ENCODE measurements around the gene SKAP1.
"Not testable (repeated sequence)": the region's sequence is repeated elsewhere in the genome, so short reads cannot be mapped to it uniquely, and the experiment has no call there.

Gene SKAP1

DNA sequence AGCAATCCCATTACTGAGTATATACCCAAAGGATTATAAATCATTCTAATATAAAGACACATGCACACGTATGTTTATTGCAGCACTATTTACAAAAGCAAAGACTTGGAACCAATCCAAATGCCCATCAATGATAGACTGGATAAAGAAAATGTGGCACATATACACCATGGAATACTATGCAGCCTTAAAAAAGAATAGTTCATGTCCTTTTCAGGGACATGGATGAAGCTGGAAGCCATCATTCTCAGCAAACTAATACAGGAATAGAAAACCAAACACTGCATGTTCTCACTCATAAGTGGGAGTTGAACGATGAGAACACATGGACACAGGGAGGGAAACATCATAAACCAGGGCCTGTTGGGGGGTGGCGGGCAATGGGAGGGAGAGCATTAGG lies 19.3 kb upstream of the SKAP1 start:
- DNase-seq (ENCODE audit: low read depth, low spot score): not testable (repeated sequence)

DNA sequence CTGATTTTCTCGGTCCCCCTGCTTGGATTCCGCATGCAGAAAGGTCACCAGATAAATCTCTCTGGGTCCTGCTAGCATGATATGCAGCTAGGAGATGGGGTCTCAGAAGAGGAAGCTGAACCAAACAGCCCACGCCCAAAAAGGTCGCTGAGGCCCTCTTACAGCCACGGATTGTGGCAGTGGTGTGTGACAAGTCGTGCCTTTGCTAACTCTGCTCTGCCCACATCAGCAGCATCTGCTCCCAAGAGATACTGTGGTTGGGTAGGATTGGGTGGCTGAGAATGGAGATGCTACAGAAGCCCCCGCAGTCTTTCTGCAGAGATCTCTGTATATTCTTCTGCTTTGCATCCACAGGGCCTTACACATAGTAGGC lies 15.2 kb upstream of the SKAP1 start:
- DNase-seq (ENCODE audit: low read depth, low spot score): no peak

DNA sequence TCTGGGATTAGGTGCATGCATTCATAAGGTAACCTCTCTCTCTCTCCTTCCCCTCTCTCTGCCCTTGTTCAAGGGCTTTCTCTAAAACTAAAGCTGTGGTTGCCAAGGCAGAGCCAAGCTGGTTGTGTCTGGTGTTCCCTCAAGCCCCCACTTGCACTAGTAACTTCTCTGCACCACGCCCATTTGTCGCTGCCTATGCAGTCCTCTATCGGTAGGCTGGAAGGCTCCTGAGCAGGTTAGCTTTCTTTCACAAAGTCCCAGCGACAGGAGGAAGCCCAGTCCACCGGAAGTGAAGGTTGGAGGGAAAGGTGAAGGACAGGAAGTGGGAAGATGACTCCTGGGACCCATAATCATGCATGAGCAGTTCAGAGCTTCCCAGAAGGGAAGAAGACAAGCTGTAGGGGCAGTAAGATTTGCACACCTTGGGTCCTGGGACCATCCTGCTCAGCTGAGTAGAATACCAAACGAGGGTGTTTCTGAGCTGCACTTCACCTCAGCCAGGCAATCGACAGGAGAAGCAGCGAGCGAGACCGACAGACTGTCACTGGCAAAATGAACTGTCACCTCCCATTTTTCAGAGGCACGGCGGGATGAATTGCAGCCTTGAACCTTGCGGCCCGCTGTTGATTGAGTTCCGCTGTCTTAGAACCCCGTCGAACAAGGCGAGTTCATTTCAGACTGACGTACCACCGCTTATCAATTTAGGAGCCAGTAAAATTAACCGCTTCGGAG lies 14.7 kb upstream of the SKAP1 start:
- no peak for DNase-seq (ENCODE audit: low read depth, low spot score)

DNA sequence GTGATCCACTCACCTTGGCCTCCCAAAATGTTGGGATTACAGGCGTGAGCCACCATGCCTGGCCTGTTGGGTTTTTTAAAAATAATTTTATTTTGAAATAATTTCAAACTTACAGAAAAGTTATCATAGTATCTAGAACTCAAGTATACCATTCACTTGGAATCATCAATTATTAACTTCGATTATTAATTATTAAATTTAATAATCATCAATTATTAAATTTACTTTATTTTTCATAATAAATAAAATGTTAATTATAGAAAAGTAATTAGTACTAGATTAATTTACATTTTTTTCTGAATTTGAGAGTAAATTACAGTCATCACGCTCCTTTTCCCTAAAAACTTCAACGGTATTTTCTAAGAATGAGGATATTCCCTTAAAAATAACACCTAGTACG lies 13.7 kb upstream of the SKAP1 start:
- DNase-seq (ENCODE audit: low read depth, low spot score): no peak

DNA sequence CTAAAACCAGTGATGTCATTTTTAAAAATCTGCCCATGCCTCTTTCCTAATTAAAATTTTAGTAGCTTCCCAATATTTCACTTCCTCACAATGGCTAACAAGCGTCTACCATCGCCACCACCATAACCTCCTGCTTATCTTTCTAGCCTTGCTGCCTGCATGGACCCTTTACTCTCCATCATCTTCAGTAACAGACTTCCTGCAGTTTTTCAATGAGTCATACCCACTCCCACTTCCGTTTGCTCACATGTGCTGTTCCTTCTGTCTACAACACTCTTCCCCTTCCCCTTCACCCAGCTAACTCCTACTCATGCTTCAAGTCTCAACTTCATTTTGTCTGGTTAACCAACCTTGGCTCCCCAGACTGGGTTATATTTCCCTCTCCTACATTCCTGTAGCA lies 12.8 kb upstream of the SKAP1 start:
- no peak for DNase-seq (ENCODE audit: low read depth, low spot score)

DNA sequence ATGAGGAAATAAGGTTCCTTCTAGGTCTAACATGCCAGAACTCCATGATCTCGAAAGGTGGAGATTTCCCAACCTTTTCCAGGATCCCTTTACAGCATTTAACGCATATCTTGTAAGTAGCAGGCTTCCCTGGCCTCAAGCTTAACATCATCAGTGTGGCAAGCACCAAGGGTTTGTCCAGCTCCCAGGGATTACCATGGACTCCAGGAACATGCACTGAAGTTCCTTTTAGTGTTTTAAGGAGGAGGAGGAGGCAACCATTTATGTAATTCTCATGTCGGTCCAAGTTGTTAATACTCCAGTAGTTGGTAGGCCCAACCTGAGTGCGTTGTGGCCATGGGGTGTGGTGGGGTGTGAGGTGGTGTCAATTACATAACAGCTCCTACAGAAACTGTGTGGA lies 11.8 kb upstream of the SKAP1 start:
- no peak for DNase-seq (ENCODE audit: low read depth, low spot score)

DNA sequence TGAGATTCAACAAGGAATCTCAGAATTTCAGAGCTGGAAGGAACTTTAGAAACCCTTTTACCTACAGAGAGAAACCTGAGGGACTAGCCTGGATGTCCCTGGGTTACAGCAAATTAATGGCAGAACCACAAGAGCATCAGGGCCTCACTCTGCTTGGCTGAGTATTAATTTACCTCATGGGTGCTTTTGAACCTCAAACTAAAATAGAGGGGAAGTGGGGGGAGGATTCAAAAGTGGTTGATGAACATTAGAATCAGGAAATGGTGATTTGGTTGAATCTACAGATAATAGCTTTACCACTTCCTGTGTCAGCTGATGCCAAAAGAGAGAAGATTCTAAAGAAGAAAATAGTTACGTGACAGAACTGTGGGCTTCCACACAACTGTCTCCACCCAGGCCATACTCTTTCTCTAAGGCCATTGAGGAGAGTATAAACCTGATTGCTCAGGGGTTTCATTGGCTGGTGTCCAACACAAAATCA lies 11.3 kb upstream of the SKAP1 start:
- DNase-seq (ENCODE audit: low read depth, low spot score): peak; percentile 28

DNA sequence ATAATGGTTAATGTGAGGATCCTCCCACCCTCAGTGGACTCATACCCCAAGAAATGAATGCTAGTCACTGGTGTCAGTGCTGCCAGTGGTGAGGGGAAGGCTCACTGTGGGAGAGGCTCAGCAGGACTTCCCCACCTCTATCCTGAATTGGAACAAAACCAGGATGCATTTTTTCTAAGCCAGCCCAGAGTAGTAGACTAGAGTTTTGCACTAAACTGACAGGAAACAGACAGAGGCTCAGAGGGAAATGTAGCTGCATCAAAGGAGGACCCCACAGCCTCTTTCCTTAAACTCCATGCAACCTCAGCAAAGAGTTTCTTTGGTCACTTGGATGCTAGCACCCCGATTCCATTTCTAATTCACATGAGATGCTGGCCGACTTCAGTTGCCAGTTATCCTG lies 10.7 kb upstream of the SKAP1 start:
- no peak for DNase-seq (ENCODE audit: low read depth, low spot score)

DNA sequence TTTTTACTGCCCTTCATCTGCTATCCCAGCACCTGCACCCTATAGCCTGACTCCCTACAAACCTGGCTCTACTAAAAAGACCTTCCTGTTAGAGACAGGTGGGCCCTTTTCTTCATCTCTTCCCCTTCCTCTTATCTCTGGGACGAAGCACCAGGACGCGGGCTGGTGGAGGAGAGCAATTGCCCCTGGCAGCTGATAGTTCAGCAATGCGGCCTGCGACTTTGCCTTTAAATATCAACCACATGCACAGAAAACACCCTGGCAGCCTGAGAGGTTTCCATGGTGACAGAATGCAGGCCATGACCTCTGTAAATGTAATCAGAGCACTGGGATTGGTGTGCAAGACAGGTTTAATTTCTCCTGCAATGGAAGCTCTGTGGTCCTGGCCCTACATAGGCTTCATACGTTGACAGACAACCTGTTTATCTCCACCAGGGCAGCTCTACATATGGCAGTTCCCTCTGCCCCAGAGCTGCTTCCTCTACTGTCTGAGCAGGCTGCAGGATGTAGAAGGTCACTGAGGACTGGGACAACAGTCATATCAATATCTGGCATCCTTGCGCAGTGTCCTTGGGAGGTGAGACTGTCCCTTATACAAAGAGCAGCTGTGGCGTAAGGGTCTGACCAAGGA lies 10.0 kb upstream of the SKAP1 start:
- DNase-seq (ENCODE audit: low read depth, low spot score): no peak

DNA sequence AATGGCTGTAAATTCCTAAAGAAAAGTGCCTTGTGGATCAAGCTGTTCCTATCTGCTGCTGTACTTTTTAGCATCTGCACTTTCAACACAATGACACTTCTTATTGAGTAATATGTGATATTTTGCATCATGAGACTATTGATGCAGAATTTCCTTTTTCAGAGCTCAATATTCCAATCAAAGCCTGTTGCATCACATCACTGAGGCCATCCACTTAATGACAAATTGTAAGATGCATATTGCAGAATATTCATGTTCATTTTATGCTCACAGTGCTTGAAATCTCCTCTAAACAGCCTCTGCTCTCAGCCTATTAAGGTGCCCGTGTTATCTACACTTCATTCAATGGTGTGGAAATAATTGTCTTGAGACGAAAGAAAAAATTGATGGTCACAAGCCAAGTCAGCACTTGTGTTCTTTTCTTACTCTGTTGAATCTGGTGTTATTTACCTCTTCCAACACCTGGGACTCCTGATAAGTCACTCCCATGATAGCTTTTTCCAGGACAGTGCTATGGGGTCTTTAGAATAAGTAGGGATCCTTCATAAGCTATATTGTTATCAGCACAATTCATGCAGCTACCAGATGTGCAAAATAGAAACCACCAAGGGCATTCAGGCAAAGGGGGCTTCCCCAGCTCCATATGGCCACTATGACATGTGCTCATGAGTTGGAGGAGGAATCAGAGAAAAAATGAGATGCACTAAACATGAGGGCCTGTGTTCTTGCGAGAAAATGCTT lies 9.3 kb upstream of the SKAP1 start:
- DNase-seq (ENCODE audit: low read depth, low spot score): no peak

DNA sequence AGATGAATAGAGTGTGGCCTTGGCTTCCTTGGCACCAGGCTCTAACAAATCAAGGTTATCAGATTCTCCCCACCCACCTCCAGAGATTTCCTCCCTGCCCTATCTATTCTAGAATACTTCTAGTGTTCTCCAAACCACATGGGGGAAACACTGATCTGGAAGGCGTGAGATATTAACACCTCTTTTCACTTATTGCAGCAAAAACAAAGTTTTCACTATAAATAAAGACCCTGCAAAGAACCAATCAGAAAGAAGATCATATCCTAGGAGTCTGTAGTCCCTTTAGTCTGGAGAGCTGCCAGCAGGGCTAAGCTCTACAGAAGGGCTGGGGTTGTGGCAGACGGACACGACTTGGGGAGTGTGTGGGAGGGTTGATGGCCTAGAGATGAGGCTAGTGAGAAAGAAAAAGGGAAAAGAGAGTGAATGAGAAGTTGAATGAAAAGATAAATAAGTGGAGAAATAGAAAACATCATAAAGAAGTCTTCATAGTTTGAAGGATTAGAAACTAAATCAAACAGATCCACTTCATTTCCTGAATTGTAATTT lies 8.6 kb upstream of the SKAP1 start:
- DNase-seq (ENCODE audit: low read depth, low spot score): no peak

DNA sequence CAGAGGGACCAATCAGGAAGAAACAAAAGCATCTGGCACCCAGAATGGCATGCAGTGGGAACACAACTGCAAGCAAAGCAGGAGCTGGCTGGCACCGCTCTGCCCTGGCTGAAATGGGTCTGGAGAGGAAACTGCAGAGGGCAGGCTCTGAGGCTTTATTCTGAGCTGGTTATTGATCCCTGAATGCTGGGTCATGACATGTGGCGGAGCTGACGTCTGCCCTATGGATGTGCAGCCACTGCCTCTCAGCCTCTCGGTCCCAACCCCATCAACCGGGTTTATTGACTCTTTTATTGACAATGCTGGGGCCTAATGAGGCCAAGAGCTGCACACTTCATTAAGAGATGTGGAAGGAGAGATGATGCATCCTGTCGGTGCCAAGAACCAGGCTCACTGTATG lies 3.9 kb upstream of the SKAP1 start:
- DNase-seq (ENCODE audit: low read depth, low spot score): no peak

DNA sequence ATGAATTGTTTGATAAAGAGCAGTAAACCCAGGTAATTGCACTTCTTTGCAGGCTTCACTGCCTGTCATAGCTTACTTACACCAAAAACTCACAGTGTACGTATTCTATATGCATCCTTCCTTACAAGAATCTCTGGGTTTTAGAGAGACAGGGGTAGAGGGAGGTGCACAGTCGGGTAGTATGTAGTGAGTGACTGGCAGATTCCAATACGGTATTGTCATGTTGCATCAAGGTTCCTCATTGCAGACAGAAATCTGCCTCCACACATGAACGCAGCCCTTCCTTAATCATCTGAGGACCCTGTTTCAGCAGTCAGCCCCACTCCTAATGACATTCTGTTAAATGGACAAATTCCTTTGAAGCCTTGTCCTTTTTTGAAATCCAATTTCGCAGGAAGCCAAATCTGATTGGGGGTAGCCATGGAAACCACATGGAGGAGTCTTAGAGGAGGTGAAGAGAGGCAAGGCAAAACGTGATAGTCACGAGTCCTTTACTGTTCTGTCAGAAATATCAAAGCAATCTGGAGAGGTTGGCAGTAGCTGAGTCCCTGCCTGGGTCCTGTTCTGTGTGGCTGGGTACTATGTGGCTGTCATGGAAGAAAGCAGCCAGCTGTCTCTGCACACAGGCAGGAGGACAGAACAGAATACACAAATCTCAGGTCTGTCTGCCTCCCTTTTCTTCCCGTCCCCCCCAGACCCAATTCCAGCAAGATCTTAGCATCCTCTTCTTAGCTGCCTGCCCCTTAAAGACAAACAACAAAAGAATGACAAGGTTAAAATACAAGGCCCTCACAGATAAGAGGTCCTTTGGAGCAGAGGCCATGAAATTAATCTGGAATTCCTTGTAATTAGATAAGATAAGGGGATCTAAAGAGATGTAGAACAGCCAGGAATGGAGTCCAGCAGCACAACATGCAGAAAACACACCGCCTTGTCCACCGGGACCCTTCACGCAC lies 3.1 kb upstream of the SKAP1 start:
- DNase-seq (ENCODE audit: low read depth, low spot score): no peak

DNA sequence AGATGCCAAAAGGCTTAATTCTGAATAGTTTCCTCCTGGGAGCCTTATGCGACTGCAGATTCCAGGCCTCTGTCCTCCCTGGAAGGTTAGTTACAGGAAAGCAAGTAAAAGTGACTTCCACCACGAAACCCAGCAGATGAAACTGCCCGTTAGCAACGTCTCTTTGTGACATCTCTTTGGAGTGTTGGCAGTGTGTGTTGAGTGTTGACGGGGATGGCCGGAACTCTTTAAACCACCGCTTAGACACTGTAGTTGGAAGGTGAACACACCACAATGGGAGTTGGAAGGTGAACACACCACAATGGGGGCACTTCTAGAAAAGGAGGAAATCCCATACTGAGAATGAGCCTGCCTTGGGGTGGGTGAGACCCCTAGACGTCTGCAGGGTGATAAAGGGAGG lies 858 bp downstream of the SKAP1 start:
- DNase-seq (ENCODE audit: low read depth, low spot score): no peak

DNA sequence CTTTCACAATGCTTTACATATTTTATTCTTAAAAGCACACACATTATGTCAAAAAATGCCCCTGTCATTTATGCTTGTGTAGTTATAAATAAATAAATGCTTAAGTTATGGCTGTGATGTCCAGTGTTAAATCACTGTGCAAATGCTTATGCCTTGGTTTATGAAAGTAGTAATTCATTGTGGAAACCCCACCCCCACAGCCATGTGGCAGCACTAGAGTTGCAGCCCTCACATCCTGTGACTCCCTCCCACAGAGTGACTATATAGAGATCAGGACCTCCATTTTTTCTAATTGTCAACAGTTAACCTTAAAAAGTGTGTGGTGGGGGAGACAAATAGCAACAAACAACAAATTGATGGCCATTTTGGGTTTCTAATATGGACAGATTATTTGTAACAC lies 2.4 kb downstream of the SKAP1 start:
- peak; percentile 41 for DNase-seq (ENCODE audit: low read depth, low spot score)

DNA sequence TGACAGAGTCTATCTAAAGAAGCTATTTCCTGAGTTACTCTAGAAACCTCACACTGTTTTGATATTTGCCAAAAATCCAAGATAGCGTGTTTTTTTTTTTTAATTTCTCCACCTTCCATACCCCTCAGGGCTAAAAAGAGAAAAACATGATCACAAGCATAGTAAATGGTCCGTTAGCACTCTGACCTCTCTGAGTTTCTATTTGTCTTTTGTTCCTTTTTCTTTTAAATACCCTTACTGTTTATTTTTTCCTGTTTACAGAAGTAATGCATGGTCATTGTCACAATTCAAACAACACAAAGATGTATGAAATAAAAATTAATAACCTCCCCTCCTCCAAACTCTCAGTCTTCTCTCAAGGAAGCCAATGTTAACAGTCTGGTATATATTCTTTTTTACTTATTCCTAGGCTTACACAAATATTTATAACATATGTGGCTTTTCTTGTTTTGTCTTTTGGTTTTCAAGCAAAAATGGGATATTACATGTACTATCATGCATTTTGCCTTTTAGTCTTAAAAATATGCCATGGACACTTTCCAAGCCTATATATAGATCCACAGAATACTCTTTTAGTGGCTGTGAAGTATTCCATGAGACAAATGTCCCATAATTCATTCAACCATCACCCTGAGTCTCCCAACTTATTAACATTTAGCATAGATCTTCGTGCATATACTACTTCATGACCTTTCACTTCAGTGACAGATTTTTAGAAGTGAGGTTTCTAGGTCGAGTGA lies 3.1 kb downstream of the SKAP1 start:
- DNase-seq (ENCODE audit: low read depth, low spot score): no peak

DNA sequence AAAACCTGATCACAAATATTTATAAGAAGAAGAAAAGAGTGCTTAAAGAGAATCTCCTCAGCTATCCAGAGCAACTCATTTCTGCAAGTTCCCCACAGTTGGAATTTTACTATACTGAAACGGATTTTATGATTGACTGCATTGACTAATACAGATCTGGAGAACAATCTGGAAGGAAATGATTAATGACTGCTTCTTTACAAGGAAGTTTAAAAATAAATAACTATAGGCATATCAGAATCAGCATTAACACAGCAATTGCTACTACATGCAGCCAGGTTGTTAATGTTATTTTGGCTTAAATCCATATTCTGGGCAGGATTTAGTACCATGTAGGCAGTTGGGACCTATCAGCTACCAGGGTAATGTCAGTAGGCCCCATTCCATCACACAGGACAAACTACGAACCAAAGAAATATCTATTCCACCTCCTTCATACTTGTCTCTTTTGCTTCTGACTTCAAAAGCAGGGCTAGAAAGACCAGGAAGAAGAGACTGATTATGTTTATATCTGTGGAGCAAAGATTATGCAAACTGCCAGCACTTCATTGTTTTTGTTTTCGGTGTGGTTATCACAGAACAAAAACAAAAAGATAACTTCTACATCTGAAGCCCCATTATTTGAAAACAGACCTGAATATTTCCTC lies 3.9 kb downstream of the SKAP1 start:
- no peak for DNase-seq (ENCODE audit: low read depth, low spot score)

DNA sequence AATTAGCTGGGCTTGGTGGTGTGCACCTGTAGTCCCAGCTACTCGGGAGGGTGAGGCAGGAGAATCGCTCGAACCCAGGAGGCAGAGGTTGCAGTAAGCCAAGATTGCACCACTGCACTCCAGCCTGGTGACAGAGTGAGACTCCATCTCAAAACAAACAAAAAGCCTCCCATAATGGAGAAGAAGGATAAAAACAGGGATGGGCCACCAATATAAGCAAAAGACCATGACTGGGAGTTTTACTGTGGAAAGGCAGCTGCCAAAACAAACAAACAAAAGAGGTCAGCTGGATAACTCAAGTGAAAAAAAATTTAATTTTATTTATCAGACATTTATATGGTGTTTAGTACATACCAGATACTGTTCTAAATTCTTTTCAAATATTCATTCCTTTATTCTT lies 8.0 kb downstream of the SKAP1 start:
- not testable (repeated sequence) for DNase-seq (ENCODE audit: low read depth, low spot score)

DNA sequence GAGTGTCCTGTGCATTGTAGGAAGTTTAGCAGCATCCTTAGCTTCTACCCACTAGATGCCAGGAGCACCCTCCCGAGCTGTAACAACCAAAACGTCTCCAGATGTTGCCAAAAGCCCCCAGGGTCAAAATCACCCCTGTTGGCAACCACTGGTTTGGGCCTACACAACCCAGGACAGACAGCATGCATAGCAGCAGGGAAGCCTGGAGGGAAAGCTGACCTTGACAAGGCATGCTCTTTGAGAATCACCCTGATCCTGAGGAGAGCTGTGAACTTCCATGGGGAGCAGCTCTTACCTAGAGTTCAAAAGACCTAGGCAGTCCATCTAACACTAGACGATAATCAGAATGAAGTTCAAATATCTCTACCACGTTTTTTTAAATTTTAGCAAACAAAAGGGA lies 9.2 kb downstream of the SKAP1 start:
- DNase-seq (ENCODE audit: low read depth, low spot score): no peak

DNA sequence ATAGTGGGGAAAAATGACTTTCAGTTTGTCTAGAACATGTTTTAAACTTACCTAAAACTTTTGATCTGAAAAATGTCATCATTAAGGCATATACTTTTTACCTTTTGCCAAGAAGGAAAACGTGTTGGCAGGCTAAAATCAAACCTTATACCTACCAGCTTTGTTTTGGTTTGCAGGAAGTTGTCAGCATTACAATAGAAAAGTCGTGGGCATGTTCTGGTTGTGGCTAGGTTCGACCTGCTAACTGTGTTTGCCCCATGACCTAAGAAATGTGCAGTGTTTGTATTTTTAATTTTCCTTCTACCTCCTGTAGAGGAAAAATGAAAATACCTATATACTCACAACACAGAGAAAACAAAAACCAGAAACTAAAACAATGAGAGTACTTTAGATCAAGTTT lies 13.0 kb downstream of the SKAP1 start:
- DNase-seq (ENCODE audit: low read depth, low spot score): no peak

Measured in activated CD4-positive, CD25-positive, alpha-beta regulatory T cell treated with anti-CD3 and anti-CD28 coated beads, Interleukin-2, amount 50 U/mL, for 16 hours (primary cell).